GM11168 (cell line): ENCODE results near the gene ASMTL.
"Not testable (repeated sequence)": the region's sequence is repeated elsewhere in the genome, so short reads cannot be mapped to it uniquely, and the experiment has no call there.

Source experiments
- in situ Hi-C: fragments of 300-500 bp; cut with MboI; formaldehyde crosslinking; loops from one replicate; pipeline ENCODE4 v1.12.0; 2022; ENCODE audit warnings: low sequenced_read_pairs; ENCODE audit not compliant: unreplicated experiment

Gene ASMTL

GRCh38 chrX:1416965-1417760, 35.5 kb downstream of the ASMTL start:
- in situ Hi-C loops = no loop called here

DNA sequence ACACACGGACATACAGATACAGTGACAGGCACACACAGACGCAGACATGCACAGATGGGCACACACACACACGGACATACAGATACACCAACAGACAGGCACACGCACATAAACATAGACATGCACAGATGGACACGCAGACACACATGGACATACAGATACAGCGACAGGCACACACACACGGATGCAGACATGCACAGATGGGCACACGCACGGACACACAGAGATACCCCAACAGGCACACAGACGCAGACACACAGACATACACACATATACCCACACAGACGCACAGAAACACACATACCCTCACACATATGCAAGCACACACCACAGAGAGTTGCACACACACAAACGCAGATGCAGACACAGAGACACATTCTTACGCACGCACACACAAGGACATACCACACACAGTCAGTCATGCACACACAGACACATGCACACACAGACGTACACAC, 36.4 kb downstream of the ASMTL start:
- in situ Hi-C loops = no loop called here

DNA sequence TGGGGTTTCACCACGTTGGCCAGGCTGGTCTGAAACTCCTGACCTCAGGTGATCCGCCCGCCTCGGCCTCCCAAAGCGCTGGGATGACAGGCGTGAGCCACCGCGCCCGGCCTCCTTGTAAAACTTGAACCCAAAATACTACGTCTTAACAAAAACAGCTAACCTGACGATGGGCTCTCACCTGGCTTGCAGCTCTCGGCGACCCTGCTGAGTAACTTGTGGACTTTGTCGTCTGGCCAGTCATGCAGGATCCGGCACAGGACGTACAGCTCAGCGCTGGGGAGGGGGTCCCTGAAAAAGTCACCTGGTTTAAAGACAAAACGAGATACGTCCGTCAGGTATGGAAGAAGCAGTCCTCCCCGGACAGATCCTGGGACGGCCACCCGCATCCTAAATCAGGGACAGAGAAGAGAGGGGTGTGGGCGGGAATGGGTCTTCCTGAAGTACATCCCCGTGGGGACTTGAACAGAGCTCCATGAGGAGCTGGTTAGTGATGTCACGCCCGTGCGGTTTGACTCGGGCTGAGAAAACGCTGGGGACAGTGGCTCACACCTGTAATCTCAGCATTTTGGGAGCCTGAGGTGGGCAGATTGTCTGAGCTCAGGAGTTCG, 40.1 kb downstream of the ASMTL start:
- in situ Hi-C loops = no loop called here

DNA sequence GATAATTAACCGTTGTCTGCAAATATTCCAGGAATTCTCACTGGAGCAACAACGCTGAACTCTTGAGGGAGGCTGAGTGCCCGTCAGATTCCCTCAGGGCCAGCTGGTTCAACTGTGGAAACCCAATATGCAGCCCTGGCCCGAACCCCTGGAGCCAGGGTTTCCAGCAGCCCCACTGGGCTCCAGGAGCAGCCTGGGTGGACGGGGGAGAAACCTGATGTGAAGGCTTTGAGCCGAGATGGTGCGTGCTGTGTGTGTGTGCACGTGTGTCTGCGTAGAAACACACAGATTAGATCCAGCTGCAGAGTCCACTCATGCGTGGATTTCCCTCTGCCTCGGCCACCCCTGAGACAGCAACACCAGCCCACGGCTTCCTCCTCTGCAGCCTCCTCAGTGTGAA, 41.4 kb downstream of the ASMTL start:
- in situ Hi-C loops = no loop called here

GRCh38 chrX:1407035-1407434, 45.7 kb downstream of the ASMTL start:
- in situ Hi-C loops = no loop called here

GRCh38 chrX:1405769-1406168, 46.9 kb downstream of the ASMTL start:
- in situ Hi-C loops = not testable (repeated sequence)

GRCh38 chrX:1403867-1404266, 48.8 kb downstream of the ASMTL start:
- in situ Hi-C loops = not testable (repeated sequence)

DNA sequence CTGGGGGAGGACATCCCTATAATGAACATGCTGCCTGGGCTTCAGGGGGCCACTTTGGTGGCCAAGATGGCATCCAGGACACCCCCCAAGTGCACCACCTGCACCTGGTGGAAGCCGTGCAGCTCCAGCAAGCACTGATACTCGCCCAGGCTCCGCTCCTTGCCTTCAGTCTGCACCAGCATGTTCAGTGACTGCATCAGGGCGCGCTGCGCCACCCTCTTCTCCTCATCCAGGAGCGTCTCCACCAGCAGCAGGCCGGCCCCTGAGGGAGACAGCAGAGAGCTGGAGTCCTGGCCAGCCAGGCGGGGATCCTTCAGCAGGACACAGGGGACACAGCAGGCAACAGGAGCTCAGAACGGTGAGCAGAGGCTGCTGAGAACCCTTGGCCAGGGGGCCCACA, 49.5 kb downstream of the ASMTL start:
- in situ Hi-C loops = no loop called here

- in situ Hi-C loops = no loop called here
These were observed 50.9 kb downstream of the ASMTL start for GRCh38 chrX:1401611-1402430.

DNA sequence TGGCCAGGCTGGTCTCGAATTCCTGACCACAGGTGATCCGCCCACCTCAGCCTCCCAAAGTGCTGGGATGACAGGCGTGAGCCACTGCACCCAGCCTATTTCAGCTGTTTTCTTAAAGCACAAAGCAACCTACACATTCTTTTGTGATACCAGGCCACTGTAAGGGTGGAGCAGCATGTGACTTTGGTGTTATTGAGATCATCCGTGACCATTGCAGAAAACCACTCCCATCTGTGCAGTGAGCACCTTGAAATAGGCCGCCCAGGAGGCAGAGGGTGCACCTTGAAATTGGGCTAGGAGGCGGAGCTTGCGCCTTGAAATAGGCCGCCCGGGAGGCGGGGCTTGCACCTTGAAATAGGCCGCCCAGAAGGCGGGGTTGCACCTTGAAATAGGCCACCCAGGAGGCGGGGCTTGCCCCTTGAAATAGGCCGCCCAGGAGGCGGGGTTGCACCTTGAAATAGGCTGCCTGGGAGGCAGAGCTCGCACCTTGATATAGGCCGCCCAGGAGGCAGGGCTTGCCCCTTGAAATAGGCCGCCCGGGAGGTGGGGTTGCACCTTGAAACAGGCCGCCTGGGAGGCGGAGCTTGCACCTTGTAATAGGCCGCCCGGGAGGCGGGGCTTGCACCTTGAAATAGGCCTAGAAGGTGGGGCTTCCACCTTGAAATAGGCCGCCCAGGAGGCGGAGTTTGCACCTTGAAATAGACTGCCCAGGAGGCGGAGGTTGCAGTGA, 51.8 kb downstream of the ASMTL start:
- in situ Hi-C loops = no loop called here

DNA sequence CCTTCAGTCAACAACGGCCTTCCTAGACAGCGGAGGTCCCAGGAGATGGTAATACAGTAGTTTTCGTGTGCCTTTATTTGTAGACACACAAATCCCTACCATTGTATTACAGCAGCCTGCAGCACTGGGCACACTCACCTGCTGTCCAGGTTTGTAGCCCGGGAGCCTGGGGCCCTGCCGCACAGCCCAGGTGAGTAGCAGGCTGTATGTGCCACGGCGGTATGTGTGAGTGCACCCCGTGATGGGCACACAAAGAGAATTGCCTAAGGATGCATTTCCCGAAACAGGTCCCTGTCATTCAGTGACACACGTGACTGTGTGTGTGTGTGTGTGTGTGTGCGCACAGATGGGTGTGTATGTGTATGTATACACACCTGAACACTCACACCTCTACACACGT, 52.7 kb downstream of the ASMTL start:
- in situ Hi-C loops = no loop called here

GRCh38 chrX:1398431-1399340, 54.0 kb downstream of the ASMTL start:
- in situ Hi-C loops = no loop called here

DNA sequence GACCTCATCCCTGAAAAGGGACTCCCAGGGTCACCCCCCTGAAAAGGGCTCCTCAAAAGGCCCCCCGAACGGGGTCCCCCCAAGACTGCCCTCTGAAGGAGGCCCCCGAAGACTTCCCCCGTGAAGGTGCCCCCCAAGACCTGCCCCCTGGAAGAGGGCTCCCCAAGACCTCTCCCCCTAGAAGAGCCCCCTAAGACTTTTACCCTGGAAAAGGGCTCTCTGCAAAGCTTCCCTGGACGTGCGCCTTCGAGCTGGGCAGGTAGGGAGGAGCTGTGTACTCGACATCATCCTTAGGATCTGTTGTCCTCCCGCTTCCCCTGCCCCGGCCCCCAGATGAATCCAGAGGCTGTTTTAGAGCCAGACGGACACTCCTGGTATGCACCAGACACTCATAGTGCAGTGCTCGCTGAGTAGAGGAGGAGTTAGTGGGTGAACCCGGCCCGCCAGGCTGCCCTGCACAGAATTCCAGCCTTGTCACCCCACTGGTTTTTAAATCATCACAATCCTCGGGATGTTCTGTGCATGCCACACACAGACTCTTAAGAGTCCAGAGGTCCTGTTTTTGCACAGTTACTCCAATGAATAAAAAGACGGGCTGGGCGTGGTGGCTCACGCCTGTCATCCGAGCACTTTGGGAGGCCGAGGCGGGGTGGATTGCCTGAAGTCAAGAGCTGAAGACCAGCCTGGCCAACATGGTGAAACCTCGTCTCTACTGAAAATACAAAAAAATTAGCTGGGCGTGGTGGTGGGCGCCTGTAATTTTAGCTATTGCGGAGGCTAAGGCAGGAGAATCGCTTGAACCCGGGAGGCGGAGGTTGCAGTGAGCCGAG, 55.1 kb downstream of the ASMTL start:
- in situ Hi-C loops = no loop called here

GRCh38 chrX:1397001-1397400, 55.7 kb downstream of the ASMTL start:
- in situ Hi-C loops = no loop called here

GRCh38 chrX:1395646-1396216, 57.0 kb downstream of the ASMTL start:
- in situ Hi-C loops = no loop called here

DNA sequence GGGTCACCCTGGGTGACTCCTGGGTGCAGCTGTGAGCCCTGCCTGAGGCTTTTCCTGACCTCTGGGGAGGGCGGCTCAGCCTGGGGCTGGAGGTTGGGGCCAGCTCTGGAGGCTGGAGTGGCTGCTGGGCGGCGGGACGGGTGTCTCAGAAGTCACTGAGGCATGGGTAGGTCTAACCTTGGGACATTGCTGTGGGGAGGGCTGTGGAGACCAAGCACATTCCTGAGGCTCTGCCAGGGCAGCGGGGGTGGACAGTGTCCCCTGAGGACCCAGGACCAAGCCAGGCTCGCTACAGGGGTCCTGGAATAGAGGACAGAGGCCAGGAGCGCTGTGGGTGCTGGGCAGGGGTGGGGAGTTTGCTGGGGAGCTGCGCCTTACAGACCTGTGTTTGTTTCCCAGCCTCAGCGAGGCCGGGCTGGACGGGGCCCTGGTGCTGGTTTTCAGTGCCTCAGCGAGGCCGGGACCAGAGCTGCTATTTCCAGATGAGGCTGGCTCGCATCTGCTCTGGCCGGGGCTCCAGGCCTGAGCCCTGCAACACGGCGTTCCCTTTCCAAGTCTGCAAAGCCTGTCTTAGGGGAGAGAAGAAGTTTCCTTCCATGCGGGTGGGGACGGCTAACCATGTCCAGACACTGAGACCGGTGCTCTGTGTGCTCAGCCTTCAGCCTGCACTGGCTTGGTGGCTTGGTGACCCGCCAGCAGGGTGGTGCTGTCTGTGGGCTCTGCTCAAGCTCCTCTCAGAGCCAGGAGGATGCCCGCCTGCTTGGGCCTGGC, 57.8 kb downstream of the ASMTL start:
- in situ Hi-C loops = no loop called here

DNA sequence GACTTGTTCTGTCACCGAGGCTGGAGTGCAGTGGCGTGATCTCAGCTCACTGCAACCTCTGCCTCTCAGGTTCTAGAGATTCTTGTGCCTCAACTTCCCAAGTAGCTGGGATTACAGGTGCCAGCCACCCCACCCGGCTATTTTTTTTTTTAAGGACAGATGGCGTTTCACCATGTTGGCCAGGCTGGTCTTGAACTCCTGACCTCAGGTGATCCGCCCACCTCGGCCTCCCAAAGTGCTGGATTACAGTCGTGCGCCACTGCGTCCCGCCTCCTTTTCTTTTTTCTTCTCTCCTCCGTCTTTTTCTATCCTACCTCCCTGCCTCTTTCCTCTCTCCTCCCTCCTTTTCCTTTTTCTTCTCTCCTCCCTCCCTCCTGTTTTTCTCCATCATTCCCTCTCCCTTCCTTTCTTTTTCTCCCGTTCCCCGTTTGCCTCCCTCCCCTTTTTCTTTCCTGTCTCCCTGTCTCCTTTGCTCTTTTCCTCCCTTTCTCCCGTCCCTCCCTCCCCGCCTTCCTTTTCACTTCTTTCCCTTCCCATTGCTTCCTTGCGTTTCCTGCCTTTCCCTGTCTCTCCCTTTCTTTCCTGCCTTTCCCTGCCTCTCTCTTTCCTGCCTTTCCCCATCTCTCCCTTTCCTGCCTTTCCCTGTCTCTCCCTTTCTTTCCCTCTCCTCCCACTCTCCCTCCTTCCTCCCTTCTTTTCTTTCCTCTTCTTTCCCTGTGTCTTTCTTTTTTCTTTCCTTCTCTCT, 58.7 kb downstream of the ASMTL start:
- in situ Hi-C loops = no loop called here
